HCT116 (cell line): ENCODE results near the gene RPL19. TPM values are rescaled to one million over a fixed set of nuclear protein-coding genes. Genes with fewer than 3 reads are reported as not detected.

Source experiments
- ATAC-seq: fragments of 200-7000 bp; cut with Tn5 transposase; 2 replicates; pipeline ENCODE4 v1.9.1; 2020; ENCODE audit warnings: mild to moderate bottlenecking, moderate library complexity
- BruUV-seq: library from RNA; stranded (reverse); fragments of 400-500 nt; replicated peaks from 2 replicates; lab custom pipeline; 2021; lab: Mats Ljungman, UMichigan
- CTCF ChIA-PET: fragments of 300-600 bp; sonication (Branson Sonifier 250); formaldehyde crosslinking; loops from one replicate; lab custom pipeline; 2021; ENCODE audit warnings: antibody characterized with exemption; lab: Charles Lee
- POLR2A ChIA-PET: fragments of 300-600, 350-600 bp; sonication (Branson Sonifier 250); formaldehyde crosslinking; loops from one replicate; lab custom pipeline; 2021; ENCODE audit warnings: antibody characterized with exemption; lab: Charles Lee
- RAD21 ChIA-PET, 2 experiments: fragments of 300-600 bp; sonication (Branson Sonifier 250); formaldehyde crosslinking; loops; one replicate each; lab custom pipeline; 2023; ENCODE audit warnings: low total read pairs in 2 of 2; ENCODE audit not compliant: uncharacterized antibody in 2 of 2, unreplicated experiment in 2 of 2, low non-redundant PET in 1 of 2; lab: Charles Lee
- DNase-seq: peaks from one replicate; pipeline ENCODE4 v3.0.0-alpha.2; 2010; ENCODE audit warnings: low read depth, low spot score
- H2AFZ ChIP-seq: fragments of 200-600 bp; shearing (Covaris generic), sonication (generic); 2 replicates; pipeline ENCODE4 v1.6.1; 2017; ENCODE audit warnings: low read depth, mixed run types, mixed read lengths, antibody characterized with exemption, low read length; ENCODE audit not compliant: poor library complexity, severe bottlenecking
- H3K27ac ChIP-seq: 2 replicates; pipeline ENCODE4 v1.5.1; 2012; ENCODE audit warnings: low read depth, low read length
- H3K27me3 ChIP-seq: fragments of 200-600 bp; sonication (generic); 2 replicates; pipeline ENCODE4 v1.6.1; 2016; ENCODE audit warnings: mixed run types, low read length, mixed read lengths; ENCODE audit not compliant: insufficient read depth
- H3K36me3 ChIP-seq, 2 experiments: fragments of 200-500 bp in 1 of 2; fragments of 200-600 bp in 1 of 2; sonication (Bioruptor generic) in 1 of 2; sonication (generic) in 1 of 2; 2 replicates each; pipeline versions ENCODE4 v1.5.1 to v1.6.1; 2014 to 2016; ENCODE audit warnings: low read length in 2 of 2, inconsistent platforms in 1 of 2, mixed read lengths in 1 of 2, mixed run types in 1 of 2; ENCODE audit not compliant: insufficient read depth in 2 of 2, control insufficient read depth in 1 of 2
- H3K4me1 ChIP-seq, 2 experiments: fragments of 200-600 bp in 1 of 2; sonication (generic) in 1 of 2; 2 replicates each; pipeline versions ENCODE4 v1.5.1 to v1.6.1; 2012 to 2017; ENCODE audit warnings: low read length in 2 of 2, inconsistent platforms in 1 of 2, mild to moderate bottlenecking in 1 of 2, mixed read lengths in 1 of 2, mixed run types in 1 of 2, moderate library complexity in 1 of 2; ENCODE audit not compliant: insufficient read depth in 2 of 2, control insufficient read depth in 1 of 2
- H3K4me2 ChIP-seq: fragments of 200-600 bp; sonication (generic); 2 replicates; pipeline ENCODE4 v1.6.1; 2017; ENCODE audit warnings: mixed run types, low read length, mixed read lengths
- H3K4me3 ChIP-seq, 2 experiments: fragments of 200-600 bp in 1 of 2; sonication (generic) in 1 of 2; replicated peaks in 1 of 2; 2 replicates each; pipeline ENCODE4 v1.5.1; 2011 to 2016; ENCODE audit warnings: low read length in 2 of 2, control low read depth in 1 of 2, low read depth in 1 of 2, mild to moderate bottlenecking in 1 of 2, mixed read lengths in 1 of 2, mixed run types in 1 of 2
- H3K79me2 ChIP-seq: fragments of 200-600 bp; sonication (generic); 2 replicates; pipeline ENCODE4 v1.6.1; 2017; ENCODE audit warnings: mild to moderate bottlenecking, mixed run types, low read length, moderate library complexity, mixed read lengths; ENCODE audit not compliant: insufficient read depth
- H3K9ac ChIP-seq: fragments of 200-600 bp; sonication (generic); 2 replicates; pipeline ENCODE4 v1.6.1; 2016; ENCODE audit warnings: low read length, mixed read lengths
- H3K9me2 ChIP-seq: fragments of 200-600 bp; sonication (generic), shearing (Covaris generic); 2 replicates; pipeline ENCODE4 v1.6.1; 2017; ENCODE audit warnings: mixed run types, mild to moderate bottlenecking, moderate library complexity; ENCODE audit not compliant: insufficient read depth
- H3K9me3 ChIP-seq, 2 experiments: fragments of 200-500 bp in 1 of 2; fragments of 200-600 bp in 1 of 2; sonication (Bioruptor generic) in 1 of 2; sonication (generic) in 1 of 2; 2 replicates each; pipeline ENCODE4 v1.6.1; 2014 to 2017; ENCODE audit warnings: low read length in 2 of 2, mixed read lengths in 2 of 2, inconsistent platforms in 1 of 2, low read depth in 1 of 2, mild to moderate bottlenecking in 1 of 2, mixed run types in 1 of 2, moderate library complexity in 1 of 2; ENCODE audit not compliant: control insufficient read depth in 1 of 2, insufficient read depth in 1 of 2
- H4K20me1 ChIP-seq: fragments of 200-600 bp; sonication (generic), shearing (Covaris generic); 2 replicates; pipeline ENCODE4 v1.6.1; 2017; ENCODE audit warnings: mixed run types, mild to moderate bottlenecking, moderate library complexity; ENCODE audit not compliant: insufficient read depth
- ATF3 ChIP-seq: IDR thresholded peaks from 2 replicates; pipeline ENCODE4 v1.6.1; 2012
- CEBPB ChIP-seq: IDR thresholded peaks from 2 replicates; pipeline ENCODE4 v1.6.1; 2012; ENCODE audit warnings: low read depth
- ELF1 ChIP-seq: IDR thresholded peaks from 2 replicates; pipeline ENCODE4 v1.6.1; 2012; ENCODE audit warnings: low read depth, borderline replicate concordance
- EZH2 ChIP-seq: fragments of 200-600 bp; sonication (generic); IDR thresholded peaks from 2 replicates; pipeline ENCODE4 v1.6.1; 2017; ENCODE audit warnings: antibody characterized with exemption, mixed run types
- JUND ChIP-seq: IDR thresholded peaks from 2 replicates; pipeline ENCODE4 v1.6.1; 2012
- RAD21 ChIP-seq: IDR thresholded peaks from 2 replicates; pipeline ENCODE4 v1.6.1; 2012; ENCODE audit warnings: low read depth, mild to moderate bottlenecking
- REST ChIP-seq: IDR thresholded peaks from 2 replicates; pipeline ENCODE4 v1.6.1; 2012; ENCODE audit warnings: low read depth
- SIN3A ChIP-seq: IDR thresholded peaks from 2 replicates; pipeline ENCODE4 v1.6.1; 2012; ENCODE audit warnings: low read depth
- SP1 ChIP-seq: IDR thresholded peaks from 2 replicates; pipeline ENCODE4 v1.6.1; 2012; ENCODE audit warnings: low read depth
- SRF ChIP-seq: IDR thresholded peaks from 2 replicates; pipeline ENCODE4 v1.6.1; 2012; ENCODE audit warnings: low read depth
- TCF7L2 ChIP-seq: IDR thresholded peaks from 2 replicates; pipeline ENCODE4 v1.7.0; 2011; ENCODE audit warnings: borderline replicate concordance, inconsistent platforms; ENCODE audit not compliant: insufficient read depth, insufficient read length; ENCODE audit errors: extremely low read depth
- ZFX ChIP-seq: fragments of 450-650 bp; IDR thresholded peaks from 2 replicates; pipeline ENCODE4 v1.6.1; 2017
- ZNF274 ChIP-seq: fragments of 200-500 bp; sonication (Bioruptor generic); IDR thresholded peaks from 2 replicates; pipeline ENCODE4 v1.6.1; 2014; ENCODE audit warnings: mild to moderate bottlenecking, low read depth, low read length, inconsistent platforms
- intact Hi-C: fragments of 100-400 bp; cut with micrococcal nuclease; formaldehyde crosslinking; loops from 2 replicates; pipeline ENCODE4 v1.10.0; 2022
- total RNA-seq: library from RNA; stranded (reverse); gene quantifications from one replicate; pipeline ENCODE4 v1.2.1, GENCODE V29; 2021; ENCODE audit not compliant: unreplicated experiment

RPL19 gene
- total RNA-seq, 1 experiment from 2014 or later: 2,276 TPM

GRCh38 chr17:39170109-39170508 lies 30.0 kb upstream of the RPL19 start:
- H3K4me2 ChIP-seq: no peak overlapping the region
- no peaks in the 10 kb centered on the region for H3K27me3 ChIP-seq
- DNase-seq (no peak), ATAC-seq (no peak)
- ChIA-PET CTCF (no interaction called here), RAD21 (no interaction called here), POLR2A (no interaction called here)
- no peak overlapping the region for H3K9ac ChIP-seq
- no peaks in the 10 kb centered on the region for H3K79me2 ChIP-seq
- H3K27ac ChIP-seq: no peak overlapping the region
- no TSS peak for BruUV-seq
- H3K4me3 ChIP-seq: no peak overlapping the region
- H3K4me1 ChIP-seq: peaks cover 0 to 4% of the 10 kb centered on the region in 2 experiments; a peak in 1 of 4 replicates
- no peaks in the 10 kb centered on the region for H3K9me3 ChIP-seq
- no peaks in the 10 kb centered on the region for H3K9me2 ChIP-seq
- H4K20me1 ChIP-seq: no peaks in the 10 kb centered on the region
- H2AFZ ChIP-seq: no peak overlapping the region
- intact Hi-C loops: no loop called here
- TF ChIP-seq SRF: no peak
- TF ChIP-seq ZFX: no peak
- TF ChIP-seq EZH2: no peak
- TF ChIP-seq ATF3: no peak
- no peak for TF ChIP-seq SIN3A
- TF ChIP-seq SP1: no peak
- TF ChIP-seq TCF7L2: no peak
- TF ChIP-seq RAD21: no peak
- TF ChIP-seq ELF1: no peak
- TF ChIP-seq CEBPB: no peak
- no peak for TF ChIP-seq JUND
- no peak for TF ChIP-seq REST
- no peak for TF ChIP-seq ZNF274
- H3K36me3 ChIP-seq: peaks cover 0 to under 1% of the 10 kb centered on the region in 2 experiments; a peak in 1 of 4 replicates
